Inflammatory macrophage (primary cell): ENCODE measurements around the gene RNF180.
"Not testable (repeated sequence)": the region's sequence is repeated elsewhere in the genome, so short reads cannot be mapped to it uniquely, and the experiment has no call there.

ENCODE experiments used
- DNase-seq, 2 donors: peaks; one replicate each; pipeline ENCODE4 v3.0.0-alpha.2; 2020 to 2022

RNF180 gene

DNA sequence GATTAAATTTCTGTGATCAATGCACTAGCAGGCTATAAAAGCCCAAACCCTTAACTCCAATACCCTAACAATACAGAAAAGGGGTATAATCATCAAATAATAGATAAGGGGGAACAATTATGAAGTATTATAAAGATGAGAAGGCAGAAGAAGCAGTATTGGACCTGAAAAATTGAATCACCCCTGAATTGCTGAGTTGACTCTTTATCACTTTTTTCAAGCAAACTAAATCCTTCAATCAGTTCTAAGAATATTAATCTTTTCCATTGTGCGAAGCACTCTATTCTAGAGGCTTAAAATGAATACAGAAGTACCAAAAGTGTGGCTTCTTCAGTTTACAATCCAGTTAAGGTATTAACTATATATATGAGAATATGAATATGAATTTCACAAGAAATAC, 120.7 kb downstream of the RNF180 start:
- DNase-seq: no peak

- not testable (repeated sequence) for DNase-seq
Observed at GRCh38 chr5:64288496-64288895, 122.9 kb downstream of the RNF180 start.

DNA sequence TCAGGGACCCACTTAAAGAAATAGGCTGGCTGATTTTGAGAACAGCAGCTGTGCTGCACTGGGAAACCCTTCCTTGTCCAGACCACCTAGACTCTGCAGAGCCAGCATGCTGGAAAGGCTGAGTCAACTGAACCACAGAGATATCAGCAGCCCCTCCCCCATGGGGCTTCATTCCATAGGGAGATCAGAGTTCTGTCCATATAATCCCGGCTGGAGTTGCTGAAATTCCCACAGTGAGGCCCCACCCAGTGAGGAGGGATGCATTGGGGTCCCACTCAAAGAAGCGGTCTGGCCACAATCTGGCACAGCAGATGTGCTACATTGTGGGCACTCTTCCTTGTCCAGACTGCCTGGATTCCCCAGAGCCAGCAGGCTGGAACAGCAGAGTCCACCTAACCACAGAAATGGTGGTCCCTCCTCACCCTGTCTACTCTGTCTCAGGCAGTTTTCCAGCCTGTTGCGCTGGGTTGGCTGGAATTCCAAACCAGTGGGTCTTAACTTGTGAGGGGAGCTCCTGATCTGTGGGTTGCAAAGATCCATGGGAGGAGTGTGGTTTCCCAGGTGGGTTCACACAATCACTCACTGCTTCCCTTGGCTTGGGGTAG, 127.1 kb downstream of the RNF180 start:
- DNase-seq: no peak

GRCh38 chr5:64295101-64295500, 129.5 kb downstream of the RNF180 start:
- DNase-seq: no peak

GRCh38 chr5:64298586-64298985, 132.9 kb downstream of the RNF180 start:
- no peak for DNase-seq

DNA sequence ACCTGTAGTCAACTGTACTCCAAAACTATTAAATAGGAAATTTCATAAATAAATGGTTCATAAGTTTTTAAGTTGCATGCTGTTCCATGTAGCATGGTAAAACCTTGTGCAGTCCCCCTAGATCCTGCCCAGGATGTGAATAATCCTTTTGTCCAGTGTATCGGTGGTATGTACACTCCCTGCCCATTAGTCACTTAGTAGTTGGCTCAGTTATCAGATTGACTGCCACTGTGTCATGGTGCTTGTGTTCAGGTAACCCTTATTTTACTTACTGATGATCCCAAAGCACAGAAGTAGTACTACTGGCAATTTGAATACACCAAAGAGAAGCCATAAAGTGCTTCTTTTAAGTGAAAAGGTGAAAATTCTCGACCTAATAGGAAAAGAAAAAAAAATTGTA, 134.2 kb downstream of the RNF180 start:
- no peak for DNase-seq

- DNase-seq: no peak
Observed at GRCh38 chr5:64301566-64301965, 135.9 kb downstream of the RNF180 start.

- no peak for DNase-seq
Observed at GRCh38 chr5:64308135-64308534, 142.5 kb downstream of the RNF180 start.

DNA sequence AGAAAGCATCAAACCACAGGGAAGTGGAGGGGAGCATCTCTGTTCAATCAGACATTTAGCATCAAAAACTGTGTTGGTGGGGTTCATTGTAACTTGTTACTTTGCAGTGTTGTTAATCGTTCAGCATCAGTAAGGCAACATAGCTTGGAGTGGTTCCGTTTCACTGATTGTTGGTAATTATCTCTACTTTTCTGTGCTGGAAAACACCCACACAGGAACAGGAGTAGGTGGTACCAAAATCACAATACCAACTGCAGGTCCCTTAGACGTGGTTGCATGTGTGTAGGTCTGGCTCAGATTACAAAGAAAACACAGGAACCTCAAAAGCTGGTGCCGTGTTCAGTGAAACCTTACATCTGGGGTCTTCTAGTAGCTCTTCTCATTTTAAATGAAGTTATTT, 146.8 kb downstream of the RNF180 start:
- no peak for DNase-seq

DNA sequence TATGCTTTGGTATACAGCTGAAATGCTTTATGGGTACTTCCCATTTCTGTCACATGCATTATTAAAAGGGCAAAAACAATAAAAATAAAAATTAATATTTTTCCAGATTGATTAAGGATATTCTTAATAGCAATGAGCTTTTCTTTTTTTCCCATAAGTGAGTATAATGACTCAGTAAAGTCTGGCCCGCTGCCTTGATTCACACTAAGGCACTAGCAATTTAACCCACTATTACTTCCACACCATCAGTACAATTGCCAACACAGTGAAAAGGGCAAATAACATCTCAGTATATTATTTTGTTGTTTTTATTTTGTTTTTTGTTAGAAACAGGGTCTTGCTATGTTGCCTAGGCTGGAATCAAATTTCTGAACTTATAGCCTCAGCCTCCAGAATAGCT, 150.1 kb downstream of the RNF180 start:
- no peak for DNase-seq

DNA sequence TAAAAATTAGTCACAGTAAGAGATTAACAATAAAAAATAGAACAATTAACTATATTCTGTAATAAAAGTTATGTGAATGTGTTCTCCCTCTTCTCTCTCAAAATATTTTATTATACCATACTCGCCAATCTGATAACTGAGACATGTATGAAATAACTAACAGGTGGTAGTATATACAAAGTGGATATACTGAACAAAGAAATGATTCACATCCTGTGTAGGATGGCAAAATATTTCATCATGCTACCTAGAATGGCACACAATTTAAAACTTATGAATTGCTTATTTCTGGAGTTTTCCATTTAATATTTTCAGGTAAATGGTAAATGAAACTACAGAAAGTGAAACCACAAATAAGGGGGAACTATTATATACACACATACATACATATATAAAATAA, 152.5 kb downstream of the RNF180 start:
- no peak for DNase-seq

DNA sequence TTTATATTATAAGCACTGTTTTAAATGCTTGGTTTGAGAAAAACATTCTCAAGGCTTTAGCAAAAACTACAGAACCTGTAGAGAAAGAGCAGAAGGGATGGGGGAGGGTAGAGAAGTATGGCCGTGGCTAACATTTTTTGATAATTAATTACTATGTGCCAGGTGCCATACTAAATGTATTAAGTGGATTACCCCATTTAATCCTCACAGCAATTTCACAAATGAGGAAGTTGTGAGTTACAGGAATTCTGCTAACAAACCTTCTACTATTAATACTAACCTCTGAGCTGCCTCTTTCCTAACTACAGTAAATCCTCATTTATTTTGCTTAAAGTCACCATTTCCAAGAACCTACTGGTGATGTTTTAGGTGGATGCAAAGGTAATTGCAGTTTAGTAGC, 157.9 kb downstream of the RNF180 start:
- no peak for DNase-seq

DNA sequence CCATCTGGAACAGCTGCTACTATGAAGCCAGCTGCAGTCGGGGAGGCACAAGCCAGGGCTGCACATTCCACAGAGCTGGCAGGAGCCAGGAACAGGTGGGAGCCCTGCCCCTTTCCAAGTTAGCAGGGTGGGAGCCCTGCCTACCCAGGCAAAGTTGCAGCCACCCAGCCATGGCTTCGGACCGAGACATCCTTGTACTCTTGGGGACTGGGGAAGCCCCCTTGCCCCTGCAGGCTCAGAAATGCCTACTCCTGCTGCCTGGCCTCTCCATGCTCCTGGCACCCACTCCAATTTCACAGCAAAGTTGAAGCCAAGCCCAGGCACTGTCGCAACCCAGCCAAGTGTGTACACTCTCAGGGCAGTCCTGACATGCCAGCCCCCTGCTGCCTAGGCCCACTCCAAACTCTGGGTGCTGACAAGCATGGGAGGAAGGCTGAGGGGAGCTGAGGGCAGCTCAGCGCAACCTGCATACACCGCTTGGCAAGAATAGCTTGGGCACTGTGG, 165.1 kb downstream of the RNF180 start:
- no peak for DNase-seq

DNA sequence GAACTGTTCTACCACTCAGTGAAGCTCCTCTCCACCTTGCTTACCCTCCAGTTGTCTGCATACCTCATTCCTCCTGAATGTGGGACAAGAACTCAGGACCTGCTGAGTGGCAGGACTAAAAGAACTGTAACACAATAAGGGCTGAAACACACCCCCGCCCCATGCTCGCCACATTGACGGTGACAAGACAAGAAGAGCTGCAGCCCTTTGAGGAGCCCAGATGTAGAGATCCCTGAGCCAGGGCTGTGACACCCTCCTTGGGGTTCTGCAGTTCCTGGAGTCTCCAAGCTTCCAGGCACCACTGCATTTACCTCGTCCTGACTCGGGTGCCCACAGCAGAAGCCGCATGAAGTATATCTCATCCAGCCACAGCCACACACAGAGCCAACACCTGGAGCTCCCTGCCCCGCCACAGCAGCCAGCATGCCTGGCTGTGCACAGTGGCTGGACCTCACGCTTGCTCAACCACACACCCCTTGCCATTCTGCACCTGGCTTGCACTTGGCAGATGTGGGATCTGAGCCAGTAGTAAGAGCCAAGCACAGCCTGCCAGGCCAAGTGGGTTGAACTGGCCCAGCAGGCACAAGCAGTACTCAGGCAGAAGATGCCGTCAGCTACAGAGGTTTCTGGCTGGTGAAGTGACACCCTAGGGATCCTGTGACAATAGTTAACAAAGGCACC, 166.1 kb downstream of the RNF180 start:
- no peak for DNase-seq

GRCh38 chr5:64333886-64334285, 168.2 kb downstream of the RNF180 start:
- no peak for DNase-seq

GRCh38 chr5:64339769-64340168, 174.1 kb downstream of the RNF180 start:
- no peak for DNase-seq

DNA sequence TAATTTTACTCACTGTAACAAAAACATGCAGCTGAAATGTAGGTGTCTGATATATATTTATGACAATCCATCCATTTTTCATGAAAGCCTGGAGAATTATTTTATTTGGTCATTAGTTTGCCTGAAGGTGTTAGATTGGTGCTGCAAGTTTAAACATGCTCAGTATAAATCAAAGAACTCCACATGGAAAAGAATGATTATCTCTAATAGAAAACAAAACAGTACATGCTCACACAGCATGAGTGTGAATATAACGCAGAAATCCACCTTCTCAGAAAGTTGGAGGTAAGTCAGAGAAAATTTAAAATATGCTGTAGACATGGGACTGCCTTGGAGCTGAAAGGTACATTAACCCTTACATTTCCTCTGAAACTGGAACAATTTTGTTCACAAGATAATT, 174.7 kb downstream of the RNF180 start:
- DNase-seq: no peak

- no peak for DNase-seq
Observed at GRCh38 chr5:64341340-64341739, 175.7 kb downstream of the RNF180 start.

DNA sequence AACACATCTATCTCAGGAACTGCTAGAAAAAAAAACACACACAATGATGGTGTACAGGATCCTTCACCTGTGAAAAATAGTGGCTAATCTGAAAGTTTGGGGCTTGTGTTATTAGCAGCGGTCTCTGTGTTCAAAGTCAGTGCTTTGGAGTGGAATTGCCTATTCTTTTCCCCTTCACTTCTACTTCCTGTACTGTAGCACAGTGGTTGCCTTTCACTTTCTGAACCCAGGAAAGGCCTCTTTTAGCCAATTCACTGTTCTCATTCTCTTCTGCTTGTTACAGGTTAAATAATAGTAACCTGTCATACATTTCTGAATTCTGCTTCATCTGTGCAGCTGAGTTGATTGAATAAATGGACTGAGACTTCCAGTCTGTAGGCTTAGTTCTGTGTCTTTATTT, 178.9 kb downstream of the RNF180 start:
- no peak for DNase-seq

- no peak for DNase-seq
Observed at GRCh38 chr5:64347309-64347708, 181.7 kb downstream of the RNF180 start.

DNA sequence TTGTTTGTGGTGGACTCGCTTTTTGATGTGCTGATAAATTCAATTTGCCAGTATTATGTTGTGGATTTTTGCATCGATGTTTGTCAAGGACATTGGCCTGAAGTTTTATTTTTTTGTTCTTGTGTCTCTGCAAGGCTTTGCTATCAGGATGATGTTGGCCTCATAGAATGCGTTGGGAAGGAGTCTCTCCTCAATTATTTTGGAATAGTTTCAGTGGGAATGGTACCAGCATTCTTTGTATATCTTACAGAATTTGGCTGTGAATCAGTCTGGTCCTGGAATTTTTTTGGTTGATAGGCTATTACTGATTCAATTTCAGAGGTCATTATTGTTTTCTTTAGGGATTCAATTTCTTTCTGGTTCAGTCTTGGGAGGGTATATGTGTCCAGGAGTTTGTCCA, 198.8 kb downstream of the RNF180 start:
- no peak for DNase-seq

DNA sequence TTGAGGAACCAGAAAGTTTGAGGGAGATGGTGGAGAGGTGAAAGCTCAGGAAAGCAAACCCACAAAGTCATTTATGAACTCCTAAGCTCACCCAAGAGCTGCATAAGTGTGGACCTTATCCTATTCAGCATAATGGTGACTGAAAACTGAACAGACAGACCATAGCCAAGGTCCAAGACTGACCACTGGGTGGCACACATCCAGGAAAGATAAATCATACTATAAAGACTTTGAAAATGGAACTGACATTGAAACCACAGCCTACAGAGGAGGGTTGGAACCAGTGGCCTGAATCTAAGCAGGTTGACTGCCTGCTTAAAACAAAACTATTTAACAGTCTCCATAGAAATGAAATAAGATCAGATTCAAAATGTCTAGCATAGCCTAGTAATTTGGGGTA, 219.1 kb downstream of the RNF180 start:
- peak in 1 of 2 donors; percentile 0 for DNase-seq

- no peak for DNase-seq
Observed at GRCh38 chr5:64397552-64397951, 231.9 kb downstream of the RNF180 start.

DNA sequence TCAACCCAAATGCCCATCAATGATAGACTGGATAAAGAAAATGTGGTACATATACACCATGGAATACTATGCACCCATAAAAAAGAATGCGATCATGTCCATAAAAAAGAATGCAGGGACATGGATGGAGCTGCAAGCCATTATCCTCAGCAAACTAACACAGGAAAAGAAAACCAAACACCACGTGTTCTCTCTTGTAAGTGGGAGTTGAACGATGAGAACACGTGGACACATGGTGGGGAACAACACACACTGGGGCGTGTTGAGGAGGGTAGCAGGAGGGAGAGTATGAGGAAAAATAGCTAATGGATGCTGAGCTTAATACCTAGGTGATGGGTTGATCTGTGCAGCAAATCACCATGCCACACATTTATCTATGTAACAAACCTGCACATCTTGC, 233.1 kb downstream of the RNF180 start:
- not testable (repeated sequence) for DNase-seq
